Measurements from ENCODE around the gene CPNE4. TPM values are rescaled to one million over a fixed set of nuclear protein-coding genes. Genes with fewer than 3 reads are reported as not detected.
A peak's percentile ranks its signal among the peaks of the same experiment; 100 is the strongest.
"Not testable (repeated sequence)": the region's sequence is repeated elsewhere in the genome, so short reads cannot be mapped to it uniquely, and the experiment has no call there.

The CPNE4 gene
- total RNA-seq, 1 experiment from 2014 or later: 1.9 TPM

DNA sequence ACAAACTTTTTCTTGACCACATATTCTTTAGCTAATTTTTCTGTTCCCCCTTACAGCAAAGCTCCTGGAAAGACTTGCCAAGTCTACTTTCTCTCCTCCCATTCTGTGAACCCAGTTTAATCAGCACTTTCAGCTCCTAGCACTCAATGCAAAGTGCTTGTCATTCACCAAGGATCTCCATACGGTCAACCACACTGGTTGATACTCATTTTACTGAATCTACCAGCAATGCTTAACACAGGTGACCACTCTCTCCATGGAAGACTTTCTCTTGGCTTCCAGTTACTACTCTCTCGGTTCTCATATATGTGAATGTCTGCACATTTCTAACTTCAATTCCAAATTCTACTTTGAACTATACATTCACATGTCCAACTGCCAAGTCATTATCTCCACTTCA is 543.7 kb downstream of the CPNE4 start:
- no peak overlapping the region for H2BK12ac ChIP-seq (ENCODE audit: insufficient read length, low read depth, low read length)
- no CpG with 5 or more reads among the region's 2 CpGs for WGBS (ENCODE audit: extremely low coverage, insufficient read length, low lambda C conversion rate)
- no peak overlapping the region for H2BK15ac ChIP-seq (ENCODE audit: low read depth, low read length)
- no peak overlapping the region for H3K18ac ChIP-seq (ENCODE audit: insufficient read length, low read depth, low read length)
- no peaks in the 10 kb centered on the region for H3K4me1 ChIP-seq (ENCODE audit: insufficient read depth, low read length)
- H4K91ac ChIP-seq (ENCODE audit: insufficient read length, low read depth, low read length): no peak overlapping the region
- Mint-ChIP-seq H3K9me3 (no peaks in the 10 kb centered on the region), H3K27ac (no peak overlapping the region), H3K4me3 (no peak overlapping the region), H3K27me3 (ENCODE audit: low read depth) (no peaks in the 10 kb centered on the region), H3K4me1 (no peaks in the 10 kb centered on the region), H3K36me3 (ENCODE audit: insufficient read depth in 1 of 3, low read depth in 3 of 3) (peaks cover 20 to 50% (median 42%) of the 10 kb centered on the region in 3 experiments)
- no peaks in the 10 kb centered on the region for H3K23me2 ChIP-seq (ENCODE audit: insufficient read length, low read depth, low read length, poor library complexity, severe bottlenecking)
- no peak overlapping the region for H3K4me2 ChIP-seq (ENCODE audit: insufficient read depth, insufficient read length, low read length)
- no peak overlapping the region for H3K56ac ChIP-seq (ENCODE audit: insufficient read length, low read depth, low read length)
- H2AK5ac ChIP-seq (ENCODE audit: insufficient read length, low read length): no peak overlapping the region
- no peak overlapping the region for H3K23ac ChIP-seq (ENCODE audit: insufficient read length, low read depth, low read length)
- H3K79me2 ChIP-seq (ENCODE audit: insufficient read depth, low read length): 0 out of 2 replicates have a peak, but pooled peaks cover 2% of the 10 kb centered on the region
- no peak overlapping the region for H2AFZ ChIP-seq (ENCODE audit: low read length)
- no peaks in the 10 kb centered on the region for H3K27me3 ChIP-seq (ENCODE audit: insufficient read depth, low read length)
- TF ChIP-seq CTCF (conservative IDR thresholded peaks at IDR 0.05): no peak
- no peak overlapping the region for H2BK120ac ChIP-seq (ENCODE audit: low read depth, low read length, poor library complexity, severe bottlenecking)
- no peak overlapping the region for H4K5ac ChIP-seq (ENCODE audit: insufficient read length, low read depth, low read length)
- H3K4ac ChIP-seq (ENCODE audit: low read depth, low read length): no peak overlapping the region
- H2BK5ac ChIP-seq (ENCODE audit: insufficient read length, low read length): no peak overlapping the region
- no peak overlapping the region for H3K9ac ChIP-seq (ENCODE audit: extremely low read depth, insufficient read length, low read length)
- H4K20me1 ChIP-seq (ENCODE audit: control insufficient read depth, insufficient read depth, insufficient read length): no peaks in the 10 kb centered on the region
- no peak overlapping the region for H2BK20ac ChIP-seq (ENCODE audit: low read depth, low read length, poor library complexity, severe bottlenecking)
- H3K9me3 ChIP-seq (ENCODE audit: control insufficient read depth, low read depth, low read length): no peaks in the 10 kb centered on the region
- H3K79me1 ChIP-seq (ENCODE audit: insufficient read depth, low read depth, low read length, poor library complexity, severe bottlenecking): no peaks in the 10 kb centered on the region
- H3T11ph ChIP-seq (ENCODE audit: low read length): no peak overlapping the region
- no peak overlapping the region for H4K8ac ChIP-seq (replicated peaks; ENCODE audit: insufficient read length, low read depth, low read length)
- H3K27ac ChIP-seq (ENCODE audit: insufficient read length, low read depth, low read length): no peak overlapping the region
- no peak for DNase-seq
- no peak overlapping the region for H3K14ac ChIP-seq (ENCODE audit: insufficient read depth, low read length)

GRCh38 chr3:131486545-131486944 is 548.3 kb downstream of the CPNE4 start:
- 0 out of 7 replicates have a peak overlapping the region, but pooled peaks of 1 of the 3 experiments have one; percentile 61 for H3K27ac Mint-ChIP-seq
- no CpG with 5 or more reads among the region's 3 CpGs for WGBS (ENCODE audit: extremely low coverage, insufficient read length, low lambda C conversion rate)
- H3T11ph ChIP-seq (ENCODE audit: low read length); H4K8ac ChIP-seq (replicated peaks; ENCODE audit: insufficient read length, low read depth, low read length); H3K18ac ChIP-seq (ENCODE audit: insufficient read length, low read depth, low read length); H2BK12ac ChIP-seq (ENCODE audit: insufficient read length, low read depth, low read length); H2AFZ ChIP-seq (ENCODE audit: low read length); H3K4ac ChIP-seq (ENCODE audit: low read depth, low read length); H2BK120ac ChIP-seq (ENCODE audit: low read depth, low read length, poor library complexity, severe bottlenecking); H2AK5ac ChIP-seq (ENCODE audit: insufficient read length, low read length); H3K27me3 ChIP-seq (ENCODE audit: insufficient read depth, low read length); H3K4me1 Mint-ChIP-seq; H3K27me3 Mint-ChIP-seq (ENCODE audit: low read depth); H3K9ac ChIP-seq (ENCODE audit: extremely low read depth, insufficient read length, low read length); H3K9me3 ChIP-seq (ENCODE audit: control insufficient read depth, low read depth, low read length); H4K91ac ChIP-seq (ENCODE audit: insufficient read length, low read depth, low read length); H3K27ac ChIP-seq (ENCODE audit: insufficient read length, low read depth, low read length); H2BK20ac ChIP-seq (ENCODE audit: low read depth, low read length, poor library complexity, severe bottlenecking); H3K79me1 ChIP-seq (ENCODE audit: insufficient read depth, low read depth, low read length, poor library complexity, severe bottlenecking); DNase-seq; H2BK5ac ChIP-seq (ENCODE audit: insufficient read length, low read length); H3K23me2 ChIP-seq (ENCODE audit: insufficient read length, low read depth, low read length, poor library complexity, severe bottlenecking); H3K9me3 Mint-ChIP-seq; H2BK15ac ChIP-seq (ENCODE audit: low read depth, low read length); H4K5ac ChIP-seq (ENCODE audit: insufficient read length, low read depth, low read length); H3K79me2 ChIP-seq (ENCODE audit: insufficient read depth, low read length); H3K23ac ChIP-seq (ENCODE audit: insufficient read length, low read depth, low read length); H3K4me3 Mint-ChIP-seq; H4K20me1 ChIP-seq (ENCODE audit: control insufficient read depth, insufficient read depth, insufficient read length); H3K4me2 ChIP-seq (ENCODE audit: insufficient read depth, insufficient read length, low read length); H3K56ac ChIP-seq (ENCODE audit: insufficient read length, low read depth, low read length); H3K14ac ChIP-seq (ENCODE audit: insufficient read depth, low read length); H3K4me1 ChIP-seq (ENCODE audit: insufficient read depth, low read length): not testable (repeated sequence)
- peaks cover 15 to 33% (median 31%) of the 10 kb centered on the region in 3 experiments for H3K36me3 Mint-ChIP-seq (ENCODE audit: insufficient read depth in 1 of 3, low read depth in 3 of 3)
